Breast epithelium (tissue), 3 donors: ENCODE data around the gene VAC14.

Experiments used
- POLR2A ChIP-seq: fragments of 450-650 bp; IDR thresholded peaks from one replicate; pipeline ENCODE4 v1.6.1; 2016; ENCODE audit warnings: antibody characterized with exemption, mild to moderate bottlenecking, moderate library complexity
- POLR2AphosphoS5 ChIP-seq, 3 donors: sonication (generic); formaldehyde crosslinking; IDR thresholded peaks; one replicate each; pipeline ENCODE4 v1.6.1; 2017; ENCODE audit warnings: antibody characterized with exemption in 3 of 3
- TF ChIP-seq, protein P1 (sequence below), 3 donors: fragments of 450-650 bp; IDR thresholded peaks; one replicate each; pipeline ENCODE4 v1.5.1; 2016 to 2017; ENCODE audit warnings: antibody characterized with exemption in 3 of 3, mild to moderate bottlenecking in 3 of 3, moderate library complexity in 3 of 3

DNA sequence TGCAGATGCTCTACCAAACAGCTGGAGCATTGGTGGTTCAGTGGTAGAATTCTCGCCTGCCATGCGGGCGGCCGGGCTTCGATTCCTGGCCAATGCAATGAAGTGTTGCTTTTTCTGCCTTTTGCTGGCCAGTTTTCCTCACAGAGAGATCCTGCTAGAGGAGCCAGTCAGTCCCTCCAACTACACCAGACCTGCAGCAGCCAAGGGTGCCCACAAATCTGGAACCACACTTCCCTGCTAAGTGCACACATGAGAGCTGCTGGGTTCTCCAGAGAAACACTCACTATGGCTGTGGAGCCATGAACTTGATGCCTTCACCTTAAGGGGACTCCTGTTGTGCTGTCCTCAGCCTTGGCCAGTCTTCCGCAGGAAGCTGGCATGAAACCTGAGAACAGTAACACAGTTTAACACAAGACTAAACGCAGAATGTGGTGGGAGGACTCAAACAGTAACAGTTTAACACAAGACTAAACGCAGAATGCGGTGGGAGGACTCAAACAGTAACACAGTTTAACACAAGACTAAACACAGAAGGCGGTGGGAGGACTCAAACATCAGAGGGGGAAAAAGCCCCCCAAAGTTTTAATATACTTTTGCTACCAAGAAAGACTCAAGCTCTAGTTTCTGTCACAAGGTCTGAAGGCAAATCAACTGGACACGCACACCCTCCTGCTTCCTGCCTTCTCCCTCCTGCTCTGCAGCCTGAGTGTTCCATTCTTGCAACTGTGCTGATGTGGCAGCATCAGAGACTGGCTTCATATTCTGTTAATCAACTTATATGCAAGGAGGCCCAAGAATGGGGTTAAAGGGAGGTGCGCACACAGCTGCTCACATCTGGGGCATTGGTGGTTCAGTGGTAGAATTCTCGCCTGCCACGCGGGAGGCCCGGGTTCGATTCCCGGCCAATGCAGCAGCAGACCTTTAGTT is 12.0 kb downstream of the VAC14 start:
- TF ChIP-seq, protein P1, sequence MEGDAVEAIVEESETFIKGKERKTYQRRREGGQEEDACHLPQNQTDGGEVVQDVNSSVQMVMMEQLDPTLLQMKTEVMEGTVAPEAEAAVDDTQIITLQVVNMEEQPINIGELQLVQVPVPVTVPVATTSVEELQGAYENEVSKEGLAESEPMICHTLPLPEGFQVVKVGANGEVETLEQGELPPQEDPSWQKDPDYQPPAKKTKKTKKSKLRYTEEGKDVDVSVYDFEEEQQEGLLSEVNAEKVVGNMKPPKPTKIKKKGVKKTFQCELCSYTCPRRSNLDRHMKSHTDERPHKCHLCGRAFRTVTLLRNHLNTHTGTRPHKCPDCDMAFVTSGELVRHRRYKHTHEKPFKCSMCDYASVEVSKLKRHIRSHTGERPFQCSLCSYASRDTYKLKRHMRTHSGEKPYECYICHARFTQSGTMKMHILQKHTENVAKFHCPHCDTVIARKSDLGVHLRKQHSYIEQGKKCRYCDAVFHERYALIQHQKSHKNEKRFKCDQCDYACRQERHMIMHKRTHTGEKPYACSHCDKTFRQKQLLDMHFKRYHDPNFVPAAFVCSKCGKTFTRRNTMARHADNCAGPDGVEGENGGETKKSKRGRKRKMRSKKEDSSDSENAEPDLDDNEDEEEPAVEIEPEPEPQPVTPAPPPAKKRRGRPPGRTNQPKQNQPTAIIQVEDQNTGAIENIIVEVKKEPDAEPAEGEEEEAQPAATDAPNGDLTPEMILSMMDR (IDR thresholded peaks at IDR 0.05), result no peak
- TF ChIP-seq POLR2A (no peak), POLR2AphosphoS5 (IDR thresholded peaks at IDR 0.05) (no peak)
